CD4-positive, CD25-positive, alpha-beta regulatory T cell (primary cell): Measurements from ENCODE around the gene PCDHB8. TPM values are rescaled to one million over a fixed set of nuclear protein-coding genes. Genes with fewer than 3 reads are reported as not detected.
"Not testable (repeated sequence)": the region's sequence is repeated elsewhere in the genome, so short reads cannot be mapped to it uniquely, and the experiment has no call there.

Experiments
- ATAC-seq, 2 donors: fragments of 150-1000 bp; cut with Tn5 transposase; one replicate each; pipeline ENCODE4 v1.10.0; 2021; ENCODE audit warnings: low read depth in 2 of 2, moderate number of reproducible peaks in 2 of 2, moderate library complexity in 1 of 2
- DNase-seq, 3 donors: peaks; one replicate each; pipeline versions ENCODE4 v3.0.0 to v3.0.0-alpha.2; 2012 to 2022; ENCODE audit warnings: mixed read lengths in 1 of 3
- H3K27ac ChIP-seq: one replicate; pipeline ENCODE4 v1.7.0; 2013; ENCODE audit warnings: mild to moderate bottlenecking, low read length; ENCODE audit not compliant: insufficient read depth, poor library complexity, severe bottlenecking
- H3K27me3 ChIP-seq: one replicate; pipeline ENCODE4 v1.7.0; 2013; ENCODE audit warnings: low read length; ENCODE audit not compliant: control insufficient read depth, insufficient read depth
- H3K36me3 ChIP-seq: one replicate; pipeline ENCODE4 v1.7.0; 2013; ENCODE audit warnings: mild to moderate bottlenecking, low read length, moderate library complexity; ENCODE audit not compliant: control insufficient read depth, insufficient read depth
- H3K4me1 ChIP-seq: 2 replicates; pipeline ENCODE4 v1.7.0; 2013; ENCODE audit warnings: mild to moderate bottlenecking, low read length; ENCODE audit not compliant: insufficient read depth, control insufficient read depth, poor library complexity, severe bottlenecking
- H3K4me3 ChIP-seq: one replicate; pipeline ENCODE4 v1.7.0; 2013; ENCODE audit warnings: low read depth, mild to moderate bottlenecking, low read length, moderate library complexity
- H3K9me3 ChIP-seq, 2 experiments: 1 replicate in 1 of 2; 2 replicates in 1 of 2; pipeline ENCODE4 v1.7.0; 2013; ENCODE audit warnings: low read length in 2 of 2, mild to moderate bottlenecking in 1 of 2, moderate library complexity in 1 of 2; ENCODE audit not compliant: control insufficient read depth in 2 of 2
- H3K27ac Mint-ChIP-seq, 3 donors: one replicate each; pipeline ENCODE4 v1.8.0; 2020 to 2022; ENCODE audit warnings: mild to moderate bottlenecking in 3 of 3, mixed read lengths in 3 of 3, moderate library complexity in 2 of 3
- H3K27me3 Mint-ChIP-seq: one replicate; pipeline ENCODE4 v1.8.0; 2022; ENCODE audit warnings: mild to moderate bottlenecking, mixed read lengths
- H3K36me3 Mint-ChIP-seq: one replicate; pipeline ENCODE4 v1.8.0; 2020; ENCODE audit warnings: mixed read lengths
- H3K4me1 Mint-ChIP-seq, 4 donors: one replicate each; pipeline ENCODE4 v1.8.0; 2020 to 2022; ENCODE audit warnings: mixed read lengths in 4 of 4, mild to moderate bottlenecking in 1 of 4
- H3K4me3 Mint-ChIP-seq, 4 donors: one replicate each; pipeline ENCODE4 v1.8.0; 2020 to 2022; ENCODE audit warnings: mild to moderate bottlenecking in 4 of 4, mixed read lengths in 4 of 4, moderate library complexity in 3 of 4
- H3K9me3 Mint-ChIP-seq, 7 donors: one replicate each; pipeline ENCODE4 v1.8.0; 2020 to 2022; ENCODE audit warnings: mixed read lengths in 7 of 7, mild to moderate bottlenecking in 3 of 7, moderate library complexity in 2 of 7
- polyA plus RNA-seq, 4 donors: library from polyadenylated mRNA; unstranded; fragments of 300-500 nt; fragmentation: Illumina TruSeq; gene quantifications; one replicate each; pipeline ENCODE4 v1.2.3, GENCODE V29; 2021
- total RNA-seq: library from RNA; stranded (reverse); gene quantifications from one replicate; pipeline ENCODE4 v1.2.3, GENCODE V29; 2022

Gene PCDHB8
- total and polyA plus RNA-seq, 5 donors from 2014 or later, result not detected

DNA sequence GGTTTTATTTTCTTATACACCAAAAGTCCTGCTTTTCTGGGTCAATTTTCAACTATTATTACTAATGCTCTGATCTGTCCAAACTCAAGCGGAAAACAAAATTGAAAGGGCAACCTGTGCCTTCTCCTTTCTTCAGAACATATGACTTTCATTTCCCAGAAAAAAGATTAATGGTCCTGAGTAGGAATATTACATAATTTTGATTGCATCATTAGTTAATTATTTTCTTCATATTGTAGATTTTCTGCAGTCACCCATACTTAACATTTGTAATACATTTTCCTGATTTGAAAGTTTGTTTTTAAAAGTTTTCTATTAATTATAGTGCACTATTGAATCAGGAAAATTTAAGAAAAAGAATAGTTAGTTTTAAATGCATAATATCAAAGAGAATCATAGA is 1.7 kb upstream of the PCDHB8 start:
- Mint-ChIP-seq H3K4me3 (no peak overlapping the region), H3K9me3 (peaks cover 0 to 11% (median 2%) of the 10 kb centered on the region in 7 donors), H3K4me1 (peaks cover 0 to 5% (median 0%) of the 10 kb centered on the region in 4 donors), H3K36me3 (no peaks in the 10 kb centered on the region), H3K27me3 (peaks cover 14% of the 10 kb centered on the region), H3K27ac (no peak overlapping the region)
- no peak for ATAC-seq
- no peaks in the 10 kb centered on the region for H3K4me1 ChIP-seq
- H3K4me3 ChIP-seq, result no peak overlapping the region
- H3K27ac ChIP-seq, result no peak overlapping the region
- H3K36me3 ChIP-seq, result no peaks in the 10 kb centered on the region
- H3K27me3 ChIP-seq, result peaks cover 5% of the 10 kb centered on the region
- no peaks in the 10 kb centered on the region for H3K9me3 ChIP-seq
- no peak for DNase-seq

- DNase-seq, H3K9me3 ChIP-seq, H3K36me3 ChIP-seq, H3K27ac ChIP-seq, ATAC-seq, H3K36me3 Mint-ChIP-seq, H3K4me1 ChIP-seq, H3K4me3 Mint-ChIP-seq, H3K4me3 ChIP-seq, H3K27me3 ChIP-seq, H3K27ac Mint-ChIP-seq, H3K4me1 Mint-ChIP-seq: not testable (repeated sequence)
- H3K27me3 Mint-ChIP-seq, result peaks cover 11% of the 10 kb centered on the region
- H3K9me3 Mint-ChIP-seq, result peaks cover 0 to 16% (median 6%) of the 10 kb centered on the region in 7 donors
Observed at GRCh38 chr5:141179371-141179770, 1.8 kb downstream of the PCDHB8 start.

- not testable (repeated sequence) for H3K27me3 Mint-ChIP-seq, ATAC-seq, H3K27me3 ChIP-seq, H3K4me3 ChIP-seq, H3K36me3 Mint-ChIP-seq, H3K9me3 ChIP-seq, H3K4me1 Mint-ChIP-seq, H3K36me3 ChIP-seq, H3K27ac ChIP-seq, H3K4me3 Mint-ChIP-seq, DNase-seq, H3K4me1 ChIP-seq, H3K27ac Mint-ChIP-seq
- H3K9me3 Mint-ChIP-seq, result peaks cover 0 to 19% (median 6%) of the 10 kb centered on the region in 7 donors
Observed at GRCh38 chr5:141179876-141180275, 2.3 kb downstream of the PCDHB8 start.

GRCh38 chr5:141180313-141180712 is 2.7 kb downstream of the PCDHB8 start:
- H3K9me3 Mint-ChIP-seq, result peaks cover 0 to 19% (median 6%) of the 10 kb centered on the region in 7 donors
- H3K36me3 ChIP-seq, result no peaks in the 10 kb centered on the region
- H3K4me3 Mint-ChIP-seq, result no peak overlapping the region
- H3K4me3 ChIP-seq, result no peak overlapping the region
- peaks cover 6% of the 10 kb centered on the region for H3K36me3 Mint-ChIP-seq
- H3K4me1 Mint-ChIP-seq, result no peaks in the 10 kb centered on the region
- ATAC-seq (no peak), DNase-seq (no peak)
- H3K27me3 ChIP-seq, result peaks cover 9% of the 10 kb centered on the region
- no peaks in the 10 kb centered on the region for H3K4me1 ChIP-seq
- peaks cover 4% of the 10 kb centered on the region for H3K27me3 Mint-ChIP-seq
- H3K27ac Mint-ChIP-seq, result no peak overlapping the region
- H3K27ac ChIP-seq, result no peak overlapping the region
- no peaks in the 10 kb centered on the region for H3K9me3 ChIP-seq

GRCh38 chr5:141182248-141182647 is 4.7 kb downstream of the PCDHB8 start, which contains the start of gene PCDHB16:
Gene PCDHB16 (plus strand): TSS chr5:141182387. CDS start chr5:141182560, 173 bp downstream.
- peaks cover 14% of the 10 kb centered on the region for H3K27me3 Mint-ChIP-seq
- Histone ChIP-seq H3K36me3 (no peaks in the 10 kb centered on the region), H3K4me1 (no peaks in the 10 kb centered on the region), H3K4me3 (no peak within 1 kb of the TSS), H3K27me3 (peaks cover 6% of the 10 kb centered on the region), H3K9me3 (no peaks in the 10 kb centered on the region), H3K27ac (no peak within 1 kb of the TSS)
- H3K4me1 Mint-ChIP-seq, result peaks cover 0 to 6% (median 2%) of the 10 kb centered on the region in 4 donors
- H3K27ac Mint-ChIP-seq, result no peak within 1 kb of the TSS
- DNase-seq, result no peak
- peaks cover 6% of the 10 kb centered on the region for H3K36me3 Mint-ChIP-seq
- no peak within 1 kb of the TSS for H3K4me3 Mint-ChIP-seq
- H3K9me3 Mint-ChIP-seq, result peaks cover 0 to 27% (median 8%) of the 10 kb centered on the region in 7 donors
- ATAC-seq, result no peak

DNA sequence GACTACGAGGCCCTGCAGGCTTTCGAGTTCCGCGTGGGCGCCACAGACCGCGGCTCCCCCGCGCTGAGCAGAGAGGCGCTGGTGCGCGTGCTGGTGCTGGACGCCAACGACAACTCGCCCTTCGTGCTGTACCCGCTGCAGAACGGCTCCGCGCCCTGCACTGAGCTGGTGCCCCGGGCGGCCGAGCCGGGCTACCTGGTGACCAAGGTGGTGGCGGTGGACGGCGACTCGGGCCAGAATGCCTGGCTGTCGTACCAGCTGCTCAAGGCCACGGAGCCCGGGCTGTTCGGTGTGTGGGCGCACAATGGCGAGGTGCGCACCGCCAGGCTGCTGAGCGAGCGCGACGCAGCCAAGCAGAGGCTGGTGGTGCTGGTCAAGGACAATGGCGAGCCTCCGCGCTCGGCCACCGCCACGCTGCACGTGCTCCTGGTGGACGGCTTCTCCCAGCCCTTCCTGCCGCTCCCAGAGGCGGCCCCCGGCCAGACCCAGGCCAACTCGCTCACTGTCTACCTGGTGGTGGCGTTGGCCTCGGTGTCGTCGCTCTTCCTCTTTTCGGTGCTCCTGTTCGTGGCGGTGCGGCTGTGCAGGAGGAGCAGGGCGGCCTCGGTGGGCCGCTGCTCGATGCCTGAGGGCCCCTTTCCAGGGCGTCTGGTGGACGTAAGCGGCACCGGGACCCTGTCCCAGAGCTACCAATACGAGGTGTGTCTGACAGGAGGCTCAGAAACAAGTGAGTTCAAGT is 6.7 kb downstream of the PCDHB8 start:
- not testable (repeated sequence) for H3K27ac Mint-ChIP-seq
- Mint-ChIP-seq H3K27me3 (peaks cover 19% of the 10 kb centered on the region), H3K9me3 (peaks cover 0 to 31% (median 12%) of the 10 kb centered on the region in 7 donors)

DNA sequence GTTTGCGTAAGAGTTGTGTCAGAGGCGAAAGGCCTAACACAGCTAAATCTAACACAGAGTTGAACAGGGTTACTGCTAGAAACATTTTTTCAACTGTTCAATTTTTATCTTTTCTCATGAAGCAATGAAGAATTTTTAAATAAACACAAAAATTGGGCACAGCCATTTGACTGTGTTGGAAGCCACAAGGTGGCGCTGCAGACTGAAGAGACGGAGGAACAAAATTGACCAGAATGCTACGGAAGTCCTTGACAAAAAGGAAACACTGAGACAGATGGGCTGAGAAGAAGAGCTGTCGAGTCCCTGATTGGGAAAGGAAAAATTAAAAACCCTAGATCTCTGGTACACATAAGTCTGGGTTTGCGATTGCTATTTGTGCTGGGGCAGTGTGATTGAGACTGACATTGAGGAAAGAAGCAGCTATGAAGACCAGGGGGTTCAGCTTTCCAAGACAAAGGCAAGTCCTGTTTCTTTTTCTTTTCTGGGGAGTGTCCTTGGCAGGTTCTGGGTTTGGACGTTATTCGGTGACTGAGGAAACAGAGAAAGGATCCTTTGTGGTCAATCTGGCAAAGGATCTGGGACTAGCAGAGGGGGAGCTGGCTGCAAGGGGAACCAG is 9.4 kb downstream of the PCDHB8 start, which contains the start of gene PCDHB9:
TSS of gene PCDHB9 (plus strand) at position 265 of the 616 bp plus-strand sequence. CDS start at position 423, 158 bp downstream.
- Mint-ChIP-seq H3K36me3 (peaks cover 14% of the 10 kb centered on the region), H3K27me3 (peaks cover 21% of the 10 kb centered on the region), H3K4me3 (peak within 1 kb of the TSS in 2 of 4 donors; percentile 12 to 49), H3K27ac (no peak within 1 kb of the TSS), H3K9me3 (peaks cover 0 to 39% (median 14%) of the 10 kb centered on the region in 7 donors), H3K4me1 (peaks cover 0 to 11% (median 2%) of the 10 kb centered on the region in 4 donors)
- DNase-seq, result peak in 2 of 3 donors; percentile 9 to 13
- no peak for ATAC-seq
- Histone ChIP-seq H3K27ac (no peak within 1 kb of the TSS), H3K27me3 (peaks cover 3% of the 10 kb centered on the region), H3K9me3 (peaks cover 0 to 2% of the 10 kb centered on the region in 2 experiments), H3K4me1 (no peaks in the 10 kb centered on the region), H3K36me3 (no peaks in the 10 kb centered on the region), H3K4me3 (peak within 1 kb of the TSS; percentile 27)

More for the DNA sequence above, 6.7 kb downstream of the PCDHB8 start:
- not testable (repeated sequence) for H3K27ac ChIP-seq, H3K4me3 ChIP-seq, ATAC-seq, H3K36me3 Mint-ChIP-seq, H3K9me3 ChIP-seq, H3K4me1 Mint-ChIP-seq, H3K27me3 ChIP-seq, H3K4me1 ChIP-seq, DNase-seq, H3K4me3 Mint-ChIP-seq, H3K36me3 ChIP-seq
